Activated gamma-delta T cell treated with Interleukin-2 at 50 U/mL for 16 hours (primary cell): Measurements from ENCODE around the gene PROX2.

Source experiments
- DNase-seq: peaks from one replicate; pipeline ENCODE4 v3.0.0-alpha.2; 2020

PROX2 gene

GRCh38 chr14:74871819-74872218, 4.1 kb downstream of the PROX2 start:
- no peak for DNase-seq

GRCh38 chr14:74868739-74869138, 7.2 kb downstream of the PROX2 start:
- DNase-seq: no peak

GRCh38 chr14:74867673-74868072, 8.3 kb downstream of the PROX2 start:
- DNase-seq: peak; percentile 42

- DNase-seq: no peak
Measured at GRCh38 chr14:74866708-74867389, 9.1 kb downstream of the PROX2 start.

- DNase-seq: no peak
Measured at GRCh38 chr14:74865156-74865555, 10.8 kb downstream of the PROX2 start.

- DNase-seq: no peak
Measured at GRCh38 chr14:74864198-74864597, 11.7 kb downstream of the PROX2 start.

GRCh38 chr14:74863274-74863673, 12.7 kb downstream of the PROX2 start:
- no peak for DNase-seq

GRCh38 chr14:74861734-74862090, 14.2 kb downstream of the PROX2 start:
- no peak for DNase-seq

- peak; percentile 96 for DNase-seq
Measured at GRCh38 chr14:74860899-74861733, 14.8 kb downstream of the PROX2 start.

GRCh38 chr14:74859757-74860552, 16.0 kb downstream of the PROX2 start:
- DNase-seq: no peak

GRCh38 chr14:74858022-74858421, 17.9 kb downstream of the PROX2 start:
- DNase-seq: no peak

GRCh38 chr14:74856366-74856765, 19.6 kb downstream of the PROX2 start:
- no peak for DNase-seq

- no peak for DNase-seq
Measured at GRCh38 chr14:74855945-74856344, 20.0 kb downstream of the PROX2 start.

GRCh38 chr14:74855021-74855420, 20.9 kb downstream of the PROX2 start:
- no peak for DNase-seq

GRCh38 chr14:74853581-74853980, 22.4 kb downstream of the PROX2 start:
- DNase-seq: no peak

GRCh38 chr14:74852922-74853530, 22.9 kb downstream of the PROX2 start:
- DNase-seq: no peak

- DNase-seq: no peak
Measured at GRCh38 chr14:74848768-74849167, 27.2 kb downstream of the PROX2 start.

GRCh38 chr14:74846968-74847665, 28.8 kb downstream of the PROX2 start:
- DNase-seq: no peak

- DNase-seq: no peak
Measured at GRCh38 chr14:74846168-74846567, 29.8 kb downstream of the PROX2 start.

GRCh38 chr14:74843653-74844052, 32.3 kb downstream of the PROX2 start:
- DNase-seq: no peak

- no peak for DNase-seq
Measured at GRCh38 chr14:74841230-74842207, 34.4 kb downstream of the PROX2 start.
